ENCODE results near the gene SPC24.
"Not testable (repeated sequence)": the region's sequence is repeated elsewhere in the genome, so short reads cannot be mapped to it uniquely, and the experiment has no call there.

The SPC24 gene

GRCh38 chr19:11180346-11180745 is 24.8 kb upstream of the SPC24 start:
- H3K23ac ChIP-seq (ENCODE audit: low read length): no peak overlapping the region
- H3K9ac ChIP-seq (ENCODE audit: low read length): no peak overlapping the region
- H3K36me3 ChIP-seq (ENCODE audit: control insufficient read depth in 1 of 2, insufficient read depth in 2 of 2, low read length in 2 of 2): peaks cover 22 to 29% of the 10 kb centered on the region in 2 experiments
- H2BK120ac ChIP-seq (ENCODE audit: insufficient read depth, low read length, poor library complexity): no peak overlapping the region
- no peak overlapping the region for H4K8ac ChIP-seq (ENCODE audit: low read depth, low read length)
- H3K79me2 ChIP-seq (ENCODE audit: control insufficient read depth, insufficient read depth, low read length, poor library complexity): no peaks in the 10 kb centered on the region
- DNase-seq: no peak
- no peak overlapping the region for H2BK5ac ChIP-seq (ENCODE audit: low read depth, low read length, poor library complexity)
- H3K4me2 ChIP-seq (ENCODE audit: low read length): no peak overlapping the region
- no peaks in the 10 kb centered on the region for H3K79me1 ChIP-seq (ENCODE audit: low read length)
- H4K12ac ChIP-seq (ENCODE audit: low read depth, low read length): no peak overlapping the region
- WGBS (ENCODE audit: extremely low coverage, insufficient coverage, insufficient read length): no CpG with 5 or more reads among the region's 8 CpGs
- no peak overlapping the region for H2AK5ac ChIP-seq (ENCODE audit: low read length)
- no peak overlapping the region for H4K91ac ChIP-seq (ENCODE audit: low read depth, low read length)
- no peak overlapping the region for H3K14ac ChIP-seq (ENCODE audit: low read length)
- H3K4ac ChIP-seq (ENCODE audit: low read depth, low read length): no peak overlapping the region
- no peaks in the 10 kb centered on the region for H3K27me3 ChIP-seq (ENCODE audit: insufficient read depth, low read length)
- peaks cover 2% of the 10 kb centered on the region for H3K9me3 ChIP-seq (ENCODE audit: insufficient read depth, low read depth, low read length)
- H3K4me1 ChIP-seq (ENCODE audit: control insufficient read depth in 1 of 2, insufficient read depth in 2 of 2, low read length in 2 of 2): peaks cover 0 to 6% of the 10 kb centered on the region in 2 experiments
- no peak overlapping the region for H3K18ac ChIP-seq (ENCODE audit: low read length)
- no peak overlapping the region for H2AFZ ChIP-seq (ENCODE audit: insufficient read depth, low read length, poor library complexity)
- H3K27ac ChIP-seq (ENCODE audit: low read depth, low read length): no peak overlapping the region
- H3K4me3 ChIP-seq (ENCODE audit: low read depth, low read length): no peak overlapping the region
- no peak overlapping the region for H2BK12ac ChIP-seq (ENCODE audit: low read length)

GRCh38 chr19:11179716-11180297 is 24.2 kb upstream of the SPC24 start:
- Histone ChIP-seq H3K4ac (ENCODE audit: low read depth, low read length) (no peak overlapping the region), H4K91ac (ENCODE audit: low read depth, low read length) (no peak overlapping the region), H3K9ac (ENCODE audit: low read length) (no peak overlapping the region), H2BK12ac (ENCODE audit: low read length) (no peak overlapping the region), H4K12ac (ENCODE audit: low read depth, low read length) (no peak overlapping the region), H3K9me3 (ENCODE audit: insufficient read depth, low read depth, low read length) (peaks cover 2% of the 10 kb centered on the region), H2BK5ac (ENCODE audit: low read depth, low read length, poor library complexity) (no peak overlapping the region), H3K14ac (ENCODE audit: low read length) (no peak overlapping the region), H3K36me3 (ENCODE audit: control insufficient read depth in 1 of 2, insufficient read depth in 2 of 2, low read length in 2 of 2) (peaks cover 18 to 27% of the 10 kb centered on the region in 2 experiments), H3K79me1 (ENCODE audit: low read length) (no peaks in the 10 kb centered on the region), H3K23ac (ENCODE audit: low read length) (no peak overlapping the region), H3K18ac (ENCODE audit: low read length) (no peak overlapping the region), H3K4me2 (ENCODE audit: low read length) (no peak overlapping the region), H3K4me1 (ENCODE audit: control insufficient read depth in 1 of 2, insufficient read depth in 2 of 2, low read length in 2 of 2) (peaks cover 0 to 6% of the 10 kb centered on the region in 2 experiments), H3K79me2 (ENCODE audit: control insufficient read depth, insufficient read depth, low read length, poor library complexity) (no peaks in the 10 kb centered on the region), H2AFZ (ENCODE audit: insufficient read depth, low read length, poor library complexity) (no peak overlapping the region), H2BK120ac (ENCODE audit: insufficient read depth, low read length, poor library complexity) (no peak overlapping the region), H4K8ac (ENCODE audit: low read depth, low read length) (peak overlapping the region; percentile 23), H2AK5ac (ENCODE audit: low read length) (no peak overlapping the region), H3K27me3 (ENCODE audit: insufficient read depth, low read length) (no peaks in the 10 kb centered on the region), H3K4me3 (ENCODE audit: low read depth, low read length) (no peak overlapping the region), H3K27ac (ENCODE audit: low read depth, low read length) (no peak overlapping the region)
- DNase-seq: no peak
- WGBS (ENCODE audit: extremely low coverage, insufficient coverage, insufficient read length): no CpG with 5 or more reads among the region's 11 CpGs

GRCh38 chr19:11179145-11179465 is 23.5 kb upstream of the SPC24 start:
- H3K9me3 ChIP-seq (ENCODE audit: insufficient read depth, low read depth, low read length); H3K14ac ChIP-seq (ENCODE audit: low read length); DNase-seq; H4K12ac ChIP-seq (ENCODE audit: low read depth, low read length); H2BK120ac ChIP-seq (ENCODE audit: insufficient read depth, low read length, poor library complexity); H3K4me3 ChIP-seq (ENCODE audit: low read depth, low read length); H2BK12ac ChIP-seq (ENCODE audit: low read length); H3K4me2 ChIP-seq (ENCODE audit: low read length); H3K27ac ChIP-seq (ENCODE audit: low read depth, low read length); H3K79me1 ChIP-seq (ENCODE audit: low read length); H3K23ac ChIP-seq (ENCODE audit: low read length); H4K91ac ChIP-seq (ENCODE audit: low read depth, low read length); H3K27me3 ChIP-seq (ENCODE audit: insufficient read depth, low read length); H3K79me2 ChIP-seq (ENCODE audit: control insufficient read depth, insufficient read depth, low read length, poor library complexity); H2AK5ac ChIP-seq (ENCODE audit: low read length); H3K4me1 ChIP-seq (ENCODE audit: control insufficient read depth in 1 of 2, insufficient read depth in 2 of 2, low read length in 2 of 2); H3K9ac ChIP-seq (ENCODE audit: low read length); H2AFZ ChIP-seq (ENCODE audit: insufficient read depth, low read length, poor library complexity); H2BK5ac ChIP-seq (ENCODE audit: low read depth, low read length, poor library complexity); H3K4ac ChIP-seq (ENCODE audit: low read depth, low read length); H3K18ac ChIP-seq (ENCODE audit: low read length); H4K8ac ChIP-seq (ENCODE audit: low read depth, low read length): not testable (repeated sequence)
- no CpG with 5 or more reads among the region's 9 CpGs for WGBS (ENCODE audit: extremely low coverage, insufficient coverage, insufficient read length)
- H3K36me3 ChIP-seq (ENCODE audit: control insufficient read depth in 1 of 2, insufficient read depth in 2 of 2, low read length in 2 of 2): peaks cover 24 to 32% of the 10 kb centered on the region in 2 experiments

- Histone ChIP-seq H3K18ac (ENCODE audit: low read length) (no peak overlapping the region), H3K9ac (ENCODE audit: low read length) (no peak overlapping the region), H2AFZ (ENCODE audit: insufficient read depth, low read length, poor library complexity) (no peak overlapping the region), H3K36me3 (ENCODE audit: control insufficient read depth in 1 of 2, insufficient read depth in 2 of 2, low read length in 2 of 2) (peaks cover 34 to 46% of the 10 kb centered on the region in 2 experiments), H3K4me1 (ENCODE audit: control insufficient read depth in 1 of 2, insufficient read depth in 2 of 2, low read length in 2 of 2) (peaks cover 0 to 6% of the 10 kb centered on the region in 2 experiments), H3K9me3 (ENCODE audit: insufficient read depth, low read depth, low read length) (peaks cover 5% of the 10 kb centered on the region), H3K4me2 (ENCODE audit: low read length) (no peak overlapping the region), H4K8ac (ENCODE audit: low read depth, low read length) (no peak overlapping the region), H3K4ac (ENCODE audit: low read depth, low read length) (no peak overlapping the region), H4K12ac (ENCODE audit: low read depth, low read length) (no peak overlapping the region), H2BK12ac (ENCODE audit: low read length) (no peak overlapping the region), H4K91ac (ENCODE audit: low read depth, low read length) (no peak overlapping the region), H3K27ac (ENCODE audit: low read depth, low read length) (no peak overlapping the region), H3K79me2 (ENCODE audit: control insufficient read depth, insufficient read depth, low read length, poor library complexity) (no peaks in the 10 kb centered on the region), H3K27me3 (ENCODE audit: insufficient read depth, low read length) (no peaks in the 10 kb centered on the region), H3K4me3 (ENCODE audit: low read depth, low read length) (peak overlapping the region; percentile 47), H3K79me1 (ENCODE audit: low read length) (no peaks in the 10 kb centered on the region), H2AK5ac (ENCODE audit: low read length) (no peak overlapping the region), H3K23ac (ENCODE audit: low read length) (no peak overlapping the region), H3K14ac (ENCODE audit: low read length) (no peak overlapping the region), H2BK120ac (ENCODE audit: insufficient read depth, low read length, poor library complexity) (no peak overlapping the region), H2BK5ac (ENCODE audit: low read depth, low read length, poor library complexity) (no peak overlapping the region)
- WGBS (ENCODE audit: extremely low coverage, insufficient coverage, insufficient read length): no CpG with 5 or more reads among the region's 9 CpGs
- no peak for DNase-seq
Measured at GRCh38 chr19:11177592-11177991, 22.0 kb upstream of the SPC24 start.
